Measurements from ENCODE around the gene CAMK4.

GRCh38 chr5:111183064-111183463 lies 41.1 kb upstream of the CAMK4 start:
- no peak for TF ChIP-seq CTCF (IDR thresholded peaks at IDR 0.05)
- no peak for TF ChIP-seq POLR2A (IDR thresholded peaks at IDR 0.05)

Data from thyroid gland (tissue), 4 donors.